OCI-M1 (cell line): ENCODE measurements around the gene ZIC5.

Source experiments
- DNase-seq: peaks from one replicate; lab custom pipeline; 2025; lab: John Stamatoyannopoulos, UW

The ZIC5 gene

DNA sequence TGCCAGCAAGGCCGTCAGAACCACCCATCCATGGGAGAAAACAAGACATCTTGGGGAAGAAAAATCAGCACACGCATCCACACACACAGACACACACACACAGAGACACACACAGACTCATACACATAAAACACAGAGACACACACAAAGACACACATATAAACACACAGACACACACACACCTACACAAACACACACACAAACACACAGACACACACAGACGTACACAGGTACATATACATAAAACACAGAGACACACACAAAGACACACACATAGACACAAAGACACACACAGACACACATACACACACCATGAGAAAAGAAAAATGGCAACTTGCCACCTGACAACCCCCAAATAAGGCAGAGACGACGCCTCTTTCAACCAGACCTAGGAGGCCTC is 40.6 kb downstream of the ZIC5 start:
- no peak for DNase-seq

DNA sequence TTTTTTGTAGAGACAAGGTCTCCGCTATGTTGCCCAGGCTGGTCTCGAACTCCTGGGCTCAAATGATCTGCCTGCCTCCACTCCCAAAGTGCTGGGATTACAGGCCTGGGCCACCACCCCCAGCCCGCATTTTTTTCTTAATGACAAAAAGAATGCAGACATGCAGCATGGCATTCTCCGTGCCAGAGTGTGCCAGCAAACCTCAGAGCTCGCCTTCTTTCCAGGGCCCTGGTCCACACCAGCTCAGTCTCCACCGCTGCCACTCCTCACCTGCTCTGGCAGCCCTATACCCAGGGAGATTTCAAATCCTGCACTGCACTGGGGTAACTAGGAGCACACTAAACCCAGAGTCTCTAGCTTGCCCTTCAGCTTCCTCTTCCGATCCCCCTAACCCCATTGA is 41.7 kb downstream of the ZIC5 start:
- no peak for DNase-seq

DNA sequence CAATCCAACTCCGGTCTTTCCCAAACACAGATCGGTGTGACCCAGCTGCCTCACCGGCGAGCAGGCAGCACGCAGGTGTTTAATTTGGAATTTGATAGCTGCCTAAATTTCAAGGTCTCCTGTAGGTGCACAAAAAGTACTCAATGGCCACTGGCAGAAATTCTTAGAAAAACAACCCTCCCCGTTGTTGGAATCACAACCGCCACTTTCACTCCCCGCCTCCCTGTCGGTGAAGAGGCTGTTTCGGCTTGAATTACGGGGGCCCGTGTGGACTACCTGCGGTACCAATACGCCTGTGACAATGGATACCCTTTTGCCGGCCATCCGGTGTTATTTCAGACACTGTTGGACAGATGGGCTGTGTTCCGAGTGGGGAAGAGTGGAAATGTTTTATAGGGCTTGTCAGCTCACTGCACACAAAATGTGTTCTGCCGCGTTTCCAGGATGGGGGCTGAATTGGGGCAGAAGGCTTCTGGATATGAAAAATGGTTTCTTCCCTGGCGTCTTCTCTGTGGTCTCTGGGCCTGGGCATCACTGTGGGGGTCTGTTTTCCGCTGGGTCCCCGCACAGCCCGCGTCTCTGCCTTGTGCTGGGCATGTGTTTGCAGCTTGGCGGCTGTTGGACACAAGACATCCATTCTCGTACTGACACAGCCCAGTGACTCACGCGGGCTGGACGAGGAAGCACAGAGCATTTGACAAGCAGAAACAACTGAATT is 45.4 kb downstream of the ZIC5 start:
- DNase-seq = no peak

DNA sequence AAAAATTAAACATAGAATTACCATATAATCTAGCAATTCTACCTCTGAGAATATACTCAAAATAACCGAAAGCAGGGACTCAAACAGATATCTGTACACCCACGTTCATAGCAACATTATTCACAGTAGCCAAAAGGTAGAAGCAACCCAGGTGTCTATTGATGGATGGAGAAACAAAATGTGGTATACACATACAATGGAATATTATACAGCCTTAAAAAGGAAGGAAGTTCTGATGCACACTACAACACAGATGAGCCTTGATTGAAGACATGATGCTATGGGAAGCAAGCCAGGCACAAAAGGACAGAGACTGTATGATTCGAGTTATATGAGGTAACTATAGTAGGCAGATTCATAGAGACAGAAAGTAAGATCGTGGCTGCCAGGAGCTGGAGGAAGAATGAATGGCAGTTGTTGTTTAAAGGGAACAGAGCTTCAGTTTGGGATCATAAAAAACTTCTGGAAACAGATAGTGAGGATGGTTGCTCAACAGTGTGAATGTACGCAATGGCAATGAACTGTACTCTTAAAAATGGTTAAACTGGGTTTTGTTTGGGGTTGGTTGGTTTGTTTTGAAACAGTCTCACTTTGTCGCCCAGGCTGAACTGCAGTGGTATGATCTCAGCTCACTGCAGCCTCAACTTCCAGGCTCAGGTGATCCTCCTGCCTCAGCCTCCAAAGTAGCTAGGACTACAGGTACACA is 47.5 kb downstream of the ZIC5 start:
- DNase-seq = no peak

DNA sequence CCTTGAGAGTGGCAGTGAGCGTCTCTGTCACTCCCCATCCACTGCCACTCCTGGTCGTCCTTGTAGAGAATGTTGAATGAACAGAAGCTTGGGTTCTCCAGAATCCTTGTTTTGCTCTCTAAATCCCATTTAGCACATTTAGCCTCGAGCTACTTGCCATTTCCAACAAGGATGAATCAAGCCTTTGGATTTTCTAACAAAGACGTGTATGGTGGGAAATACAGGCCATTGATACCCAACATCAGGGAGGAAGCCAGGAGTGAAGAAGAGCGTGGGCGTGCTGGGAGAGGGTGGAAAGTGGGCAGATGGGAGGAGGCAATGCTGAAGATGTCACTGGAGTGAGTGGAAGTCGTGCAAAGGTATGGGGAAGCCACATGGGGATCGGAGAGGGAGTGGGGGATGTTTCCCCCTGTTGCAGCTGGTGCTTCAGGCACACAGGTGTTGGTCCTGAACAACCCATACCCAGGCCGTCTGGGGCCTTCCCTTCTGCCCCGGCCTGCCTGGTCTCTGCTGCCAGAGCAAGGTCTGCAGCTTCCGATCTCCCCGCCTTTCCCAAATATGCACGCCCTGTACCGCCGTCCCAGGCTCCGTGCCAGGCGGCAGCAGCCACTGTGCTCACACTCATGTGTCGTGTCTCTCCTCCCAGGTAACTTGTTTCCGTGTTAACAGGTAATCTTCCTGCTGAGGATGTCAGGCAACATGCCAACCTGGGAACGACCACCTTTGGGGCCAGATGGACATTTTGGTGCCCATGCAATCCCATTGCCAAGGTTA is 48.7 kb downstream of the ZIC5 start:
- DNase-seq = no peak

DNA sequence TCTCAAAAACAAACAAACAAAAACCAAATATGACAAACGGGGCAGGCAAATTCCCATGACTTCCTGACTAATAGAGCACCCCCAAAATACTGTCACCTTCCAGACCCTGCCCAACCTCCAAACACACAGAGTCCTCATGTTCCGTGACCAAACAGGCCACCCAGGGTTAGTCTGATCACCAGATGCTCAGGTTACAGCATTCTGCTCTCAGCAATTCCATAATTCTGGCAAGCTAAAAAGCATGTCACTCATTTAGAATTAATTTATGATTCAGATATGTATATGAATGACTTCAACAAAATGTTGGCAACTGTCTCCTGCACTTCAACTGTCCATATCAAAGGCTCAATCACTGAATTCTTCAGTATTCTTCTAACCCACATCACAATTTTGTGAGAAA is 52.4 kb downstream of the ZIC5 start:
- DNase-seq = no peak

DNA sequence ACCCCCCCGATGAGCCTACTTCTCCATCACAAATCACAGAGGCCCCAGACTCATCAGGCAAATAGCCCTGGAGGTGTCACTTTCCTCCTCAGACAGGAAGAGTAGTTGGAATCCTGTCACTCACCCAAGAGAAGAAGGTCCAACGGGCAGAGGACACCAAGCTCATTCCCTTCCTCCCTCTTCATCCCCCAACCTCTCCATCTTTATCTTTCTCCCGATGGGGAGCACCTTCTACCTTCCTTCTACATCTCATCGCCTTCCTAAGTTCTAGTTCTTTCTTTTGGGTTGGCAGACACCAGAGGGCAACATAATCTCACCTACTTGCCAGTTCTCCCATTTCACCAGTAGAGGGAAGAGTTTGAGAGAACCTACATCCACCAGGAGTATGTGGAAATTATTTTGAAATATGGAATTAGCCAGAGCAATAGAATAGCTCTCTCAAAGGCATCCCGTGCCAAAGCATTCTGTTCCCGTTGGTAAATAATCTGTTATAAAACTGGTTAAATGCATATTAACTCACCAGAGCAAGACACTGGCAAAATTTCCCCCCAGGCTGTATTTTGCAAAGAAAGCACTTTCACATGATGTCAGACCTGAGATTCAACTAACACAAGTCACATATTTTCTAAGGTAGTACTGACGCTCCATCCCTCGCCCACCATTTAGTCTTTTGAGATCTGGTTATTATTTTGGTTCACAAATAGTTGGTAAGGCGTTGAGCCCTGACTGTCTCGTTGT is 55.0 kb downstream of the ZIC5 start:
- DNase-seq = peak; percentile 83

DNA sequence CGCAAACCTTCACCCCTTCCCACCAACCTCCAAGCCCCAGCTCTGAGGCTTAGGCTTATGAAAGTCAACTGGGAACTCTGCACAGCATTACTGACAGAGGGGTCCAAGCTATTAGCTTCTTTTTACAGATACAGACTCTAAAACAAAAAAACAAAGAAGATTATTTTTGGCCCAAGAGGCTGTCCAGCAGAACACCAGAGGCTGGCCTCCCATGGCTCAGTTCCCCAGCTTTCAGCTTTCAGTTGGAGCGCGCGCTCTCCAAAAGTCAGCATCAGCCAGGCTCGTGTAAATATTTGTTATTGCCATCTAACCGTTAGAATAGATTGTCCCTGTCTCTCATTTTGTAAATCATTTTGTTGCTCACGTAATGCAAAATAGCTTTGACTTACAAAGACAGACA is 58.4 kb downstream of the ZIC5 start:
- DNase-seq = no peak
